Spleen (tissue), 7 donors: ENCODE results near the gene DOCK2.

Source experiments
- CTCF ChIP-seq, 11 experiments: fragments of 200-600 bp in 7 of 11; fragments of 450-650 bp in 4 of 11; sonication (generic) in 4 of 11; IDR thresholded peaks in 8 of 11; conservative IDR thresholded peaks in 3 of 11; 1 replicate in 7 of 11; 2 replicates in 4 of 11; pipeline versions ENCODE4 v1.4.0 to v1.8.0; 2016 to 2021; ENCODE audit warnings: antibody characterized with exemption in 11 of 11, inconsistent platforms in 4 of 11, mild to moderate bottlenecking in 1 of 11
- POLR2A ChIP-seq, 3 donors: fragments of 450-650 bp; IDR thresholded peaks; one replicate each; pipeline ENCODE4 v1.5.1; 2017; ENCODE audit warnings: antibody characterized with exemption in 3 of 3, mild to moderate bottlenecking in 1 of 3
- POLR2AphosphoS5 ChIP-seq, 3 donors: sonication (generic); formaldehyde crosslinking; IDR thresholded peaks; one replicate each; pipeline ENCODE4 v1.5.1; 2017; ENCODE audit warnings: antibody characterized with exemption in 3 of 3
- donor health status: DM: no; HTN: no; CAD: no; lungs with moderate emphysema.
- donor health status: DM: no; HTN: no; CAD: no.
- donor health status: DM: no; HTN: no; CAD: no.

GRCh38 chr5:169905017-169905416 is 267.9 kb downstream of the DOCK2 start:
- TF ChIP-seq CTCF (IDR thresholded peaks at IDR 0.05 in 8 of 11, conservative IDR thresholded peaks at IDR 0.05 in 3 of 11), result no peak
- TF ChIP-seq POLR2AphosphoS5 (IDR thresholded peaks at IDR 0.05), result no peak
- no peak for TF ChIP-seq POLR2A (IDR thresholded peaks at IDR 0.05)
